Erythroblast (primary cell): ENCODE results near the gene OCA2.

Experiments used
- GATA1 ChIP-seq: IDR thresholded peaks from 2 replicates; pipeline ENCODE4 v1.6.1; 2011; ENCODE audit warnings: low read depth, mild to moderate bottlenecking, control low read depth, low read length, moderate library complexity
- POLR2A ChIP-seq: IDR thresholded peaks from 2 replicates; pipeline ENCODE4 v1.6.1; 2011; ENCODE audit warnings: mild to moderate bottlenecking, low read length

DNA sequence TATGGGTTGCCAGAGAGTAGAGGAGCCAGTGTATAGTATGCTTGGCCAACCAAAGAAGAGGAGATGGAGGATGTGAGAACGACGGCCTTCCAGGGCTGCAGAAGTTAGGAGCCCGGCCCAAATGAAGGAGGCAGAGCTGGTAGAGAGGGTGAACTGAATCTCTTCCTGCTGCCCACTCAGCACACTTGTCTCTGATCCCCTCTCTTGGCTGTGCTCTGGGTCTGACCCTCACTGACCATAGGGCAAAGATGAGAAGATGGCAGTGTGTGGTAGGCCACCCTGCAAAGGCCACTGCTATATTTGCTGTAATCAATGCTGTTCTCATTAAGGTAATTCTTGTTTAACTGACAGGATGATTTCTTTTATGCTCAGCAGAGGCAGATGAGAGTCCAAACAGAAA is 256.0 kb downstream of the OCA2 start:
- TF ChIP-seq POLR2A, result no peak
- no peak for TF ChIP-seq GATA1
